ENCODE results near the gene IL11.

IL11 gene

GRCh38 chr19:55360902-55361301, 9.4 kb downstream of the IL11 start:
- no peak for ATAC-seq

GRCh38 chr19:55358943-55359908, 11.0 kb downstream of the IL11 start:
- ATAC-seq: no peak
- TF ChIP-seq ISL1 (CRISPR knock-in tag; IDR thresholded peaks at IDR 0.05): no peak
- no peak for TF ChIP-seq ZC3H10 (CRISPR knock-in tag; IDR thresholded peaks at IDR 0.05)
- TF ChIP-seq GLIS3 (CRISPR knock-in tag; IDR thresholded peaks at IDR 0.05): no peak
- TF ChIP-seq ZFP3 (CRISPR knock-in tag; IDR thresholded peaks at IDR 0.05): no peak
- no peak for TF ChIP-seq SNAI2 (CRISPR knock-in tag; IDR thresholded peaks at IDR 0.05)
- no peak for TF ChIP-seq ZNF8 (CRISPR knock-in tag; IDR thresholded peaks at IDR 0.05)
- TF ChIP-seq PATZ1 (CRISPR knock-in tag; IDR thresholded peaks at IDR 0.05; ENCODE audit: borderline replicate concordance): no peak
- TF ChIP-seq BACH2 (CRISPR knock-in tag; IDR thresholded peaks at IDR 0.05; ENCODE audit: borderline replicate concordance): no peak
- TF ChIP-seq RARB (CRISPR knock-in tag; IDR thresholded peaks at IDR 0.05): no peak
- no peak for TF ChIP-seq PPARA (CRISPR knock-in tag; IDR thresholded peaks at IDR 0.05; ENCODE audit: borderline replicate concordance)
- no peak for TF ChIP-seq CSRNP3 (CRISPR knock-in tag; IDR thresholded peaks at IDR 0.05)
- TF ChIP-seq CSDC2 (CRISPR knock-in tag; IDR thresholded peaks at IDR 0.05): no peak
- TF ChIP-seq ZNF70 (CRISPR knock-in tag; IDR thresholded peaks at IDR 0.05): no peak
- TF ChIP-seq ZNF565 (CRISPR knock-in tag; conservative IDR thresholded peaks at IDR 0.05; ENCODE audit: low read depth): no peak
- no peak for TF ChIP-seq OSR1 (CRISPR knock-in tag; IDR thresholded peaks at IDR 0.05)
- TF ChIP-seq ZFP30 (CRISPR knock-in tag; IDR thresholded peaks at IDR 0.05): no peak
- no peak for TF ChIP-seq POU6F1 (CRISPR knock-in tag; IDR thresholded peaks at IDR 0.05; ENCODE audit: borderline replicate concordance, low read depth)
- no peak for TF ChIP-seq TSHZ2 (CRISPR knock-in tag; IDR thresholded peaks at IDR 0.05)

More at GRCh38 chr19:55360902-55361301, 9.4 kb downstream of the IL11 start:
- TF ChIP-seq ISL1 (CRISPR knock-in tag; IDR thresholded peaks at IDR 0.05): no peak
- TF ChIP-seq TCF4 (CRISPR knock-in tag; IDR thresholded peaks at IDR 0.05; ENCODE audit: borderline replicate concordance): no peak
- no peak for TF ChIP-seq ZC3H10 (CRISPR knock-in tag; IDR thresholded peaks at IDR 0.05)
- no peak for TF ChIP-seq SNAI2 (CRISPR knock-in tag; IDR thresholded peaks at IDR 0.05)
- no peak for TF ChIP-seq ZNF565 (CRISPR knock-in tag; conservative IDR thresholded peaks at IDR 0.05; ENCODE audit: low read depth)

GRCh38 chr19:55358493-55358892, 11.8 kb downstream of the IL11 start:
- TF ChIP-seq TCF4 (CRISPR knock-in tag; IDR thresholded peaks at IDR 0.05; ENCODE audit: borderline replicate concordance): no peak
- TF ChIP-seq PPARA (CRISPR knock-in tag; IDR thresholded peaks at IDR 0.05; ENCODE audit: borderline replicate concordance): no peak
- no peak for TF ChIP-seq PATZ1 (CRISPR knock-in tag; IDR thresholded peaks at IDR 0.05; ENCODE audit: borderline replicate concordance)
- no peak for TF ChIP-seq RARB (CRISPR knock-in tag; IDR thresholded peaks at IDR 0.05)
- no peak for TF ChIP-seq SNAI2 (CRISPR knock-in tag; IDR thresholded peaks at IDR 0.05)
- TF ChIP-seq TSHZ2 (CRISPR knock-in tag; IDR thresholded peaks at IDR 0.05): no peak
- TF ChIP-seq ZFP3 (CRISPR knock-in tag; IDR thresholded peaks at IDR 0.05): no peak
- no peak for TF ChIP-seq ESRRG (CRISPR knock-in tag; IDR thresholded peaks at IDR 0.05)
- no peak for TF ChIP-seq TOX (CRISPR knock-in tag; IDR thresholded peaks at IDR 0.05; ENCODE audit: borderline replicate concordance)
- no peak for TF ChIP-seq ISL1 (CRISPR knock-in tag; IDR thresholded peaks at IDR 0.05)
- ATAC-seq: no peak
